Activated CD4-positive, alpha-beta T cell treated with anti-CD3 and anti-CD28 coated beads, Interleukin-10, Interleukin-2, amounts not matched to agents 100 ng/mL and 50 ng/mL, durations not matched to agents 16 hours and 8 hours (primary cell): ENCODE measurements around the gene WASHC2C.
"Not testable (repeated sequence)": the region's sequence is repeated elsewhere in the genome, so short reads cannot be mapped to it uniquely, and the experiment has no call there.

Source experiments
- DNase-seq: peaks from one replicate; pipeline ENCODE4 v3.0.0-alpha.2; 2020

WASHC2C gene

GRCh38 chr10:45763037-45763436 lies 36.0 kb downstream of the WASHC2C start:
- not testable (repeated sequence) for DNase-seq

- DNase-seq, result not testable (repeated sequence)
Measured at GRCh38 chr10:45768334-45768733, 41.3 kb downstream of the WASHC2C start.

GRCh38 chr10:45771757-45772461 lies 44.8 kb downstream of the WASHC2C start:
- not testable (repeated sequence) for DNase-seq

GRCh38 chr10:45786217-45786616 lies 59.2 kb downstream of the WASHC2C start:
- DNase-seq, result not testable (repeated sequence)

GRCh38 chr10:45787212-45787741 lies 60.2 kb downstream of the WASHC2C start:
- not testable (repeated sequence) for DNase-seq

- not testable (repeated sequence) for DNase-seq
Measured at GRCh38 chr10:45789991-45790390, 62.9 kb downstream of the WASHC2C start.

- DNase-seq, result not testable (repeated sequence)
Measured at GRCh38 chr10:45790694-45791426, 63.8 kb downstream of the WASHC2C start.

- not testable (repeated sequence) for DNase-seq
Measured at GRCh38 chr10:45794761-45795160, 67.7 kb downstream of the WASHC2C start.

GRCh38 chr10:45803060-45804010 lies 76.3 kb downstream of the WASHC2C start:
- DNase-seq, result not testable (repeated sequence)

- DNase-seq, result not testable (repeated sequence)
Measured at GRCh38 chr10:45804996-45805395, 77.9 kb downstream of the WASHC2C start.

- no peak for DNase-seq
Measured at GRCh38 chr10:45809837-45810236, 82.8 kb downstream of the WASHC2C start.

GRCh38 chr10:45811075-45811474 lies 84.0 kb downstream of the WASHC2C start:
- no peak for DNase-seq

- not testable (repeated sequence) for DNase-seq
Measured at GRCh38 chr10:45812959-45813358, 85.9 kb downstream of the WASHC2C start.

GRCh38 chr10:45814146-45814545 lies 87.1 kb downstream of the WASHC2C start:
- not testable (repeated sequence) for DNase-seq

GRCh38 chr10:45817130-45817859 lies 90.2 kb downstream of the WASHC2C start:
- no peak for DNase-seq

GRCh38 chr10:45817912-45818311 lies 90.8 kb downstream of the WASHC2C start:
- no peak for DNase-seq

- no peak for DNase-seq
Measured at GRCh38 chr10:45819552-45819951, 92.5 kb downstream of the WASHC2C start.

- not testable (repeated sequence) for DNase-seq
Measured at GRCh38 chr10:45820107-45820830, 93.2 kb downstream of the WASHC2C start.

- DNase-seq, result not testable (repeated sequence)
Measured at GRCh38 chr10:45822918-45823317, 95.9 kb downstream of the WASHC2C start.
